ENCODE data around the gene NBPF20. TPM values are rescaled to one million over a fixed set of nuclear protein-coding genes. Genes with fewer than 3 reads are reported as not detected.
A peak's percentile ranks its signal among the peaks of the same experiment; 100 is the strongest.
"Not testable (repeated sequence)": the region's sequence is repeated elsewhere in the genome, so short reads cannot be mapped to it uniquely, and the experiment has no call there.

NBPF20 gene
- total and polyA plus RNA-seq, 2 experiments from 2014 or later, result 1.3 to 4.0 TPM

DNA sequence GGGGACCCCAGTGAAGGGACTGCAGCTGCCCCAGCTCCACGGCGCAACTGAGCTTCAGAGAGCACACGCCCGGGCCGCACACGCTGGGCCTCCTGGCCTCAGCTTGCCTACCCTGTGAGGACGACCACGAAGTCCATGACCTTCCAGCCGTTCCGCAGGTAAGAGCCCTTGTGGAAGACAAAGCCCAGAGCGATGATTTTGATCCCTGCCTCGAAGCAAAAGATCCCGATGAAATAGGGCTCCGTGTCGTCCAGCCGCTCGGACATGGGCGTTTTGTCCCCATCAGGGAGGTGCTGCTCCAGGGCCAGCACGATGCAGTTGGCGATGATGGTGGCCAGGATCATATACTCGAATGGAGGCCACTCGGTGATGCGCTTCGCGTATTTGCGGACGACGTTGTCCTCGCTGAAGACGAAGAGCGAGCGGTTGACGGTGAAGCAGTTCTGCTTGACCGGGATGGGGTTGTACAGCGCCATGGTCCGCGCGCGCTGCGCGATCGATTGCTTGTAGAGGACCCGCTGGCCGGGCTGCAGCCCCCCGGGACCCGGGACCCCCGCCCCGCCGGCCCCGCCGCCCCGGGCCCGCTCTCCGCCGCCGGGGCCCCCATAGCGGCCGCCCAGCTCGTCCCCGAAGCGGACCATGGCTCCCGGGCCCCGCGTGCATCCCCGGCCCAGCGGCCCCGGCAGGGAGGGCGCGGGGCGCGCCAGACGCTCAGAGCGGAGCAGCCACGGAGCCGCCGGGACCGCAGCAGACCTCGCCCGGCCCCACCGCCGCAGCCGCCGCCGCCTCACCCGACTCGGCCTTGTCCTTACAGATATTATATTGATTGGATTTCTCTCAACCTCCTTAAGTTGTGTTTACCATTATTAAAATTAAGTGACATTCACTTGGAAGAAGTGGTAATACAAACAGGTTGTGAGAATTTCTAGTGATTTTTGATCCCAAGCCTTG, 28.7 kb upstream of the NBPF20 start:
- TF ChIP-seq EZH2phosphoT487 (IDR thresholded peaks at IDR 0.05; ENCODE audit: low read depth, severe bottlenecking, unreplicated experiment), result peak; percentile 55
- H3K9me3 ChIP-seq (ENCODE audit: low read depth); H4K20me1 ChIP-seq (ENCODE audit: insufficient read depth, poor library complexity, severe bottlenecking); H3K9me2 ChIP-seq (replicated peaks; ENCODE audit: insufficient read depth); H3K27ac ChIP-seq; H3K4me2 ChIP-seq; H3K4me1 ChIP-seq (ENCODE audit: insufficient read depth); H3K79me2 ChIP-seq; H3K4me3 ChIP-seq; H3K36me3 ChIP-seq (replicated peaks; ENCODE audit: insufficient read depth, low read depth); H2AFZ ChIP-seq; DNase-seq (ENCODE audit: low spot score): not testable (repeated sequence)
- WGBS (ENCODE audit: low lambda C conversion rate, missing lambda C conversion rate), result 22% methylated on average over 44 of the region's 86 CpGs
- peaks cover 16% of the 10 kb centered on the region for H3K27me3 ChIP-seq

GRCh38 chr1:145452506-145452905, 27.1 kb upstream of the NBPF20 start:
- H3K27me3 ChIP-seq, result peaks cover 16% of the 10 kb centered on the region
- not testable (repeated sequence) for DNase-seq (ENCODE audit: low spot score); H2AFZ ChIP-seq; H3K36me3 ChIP-seq (replicated peaks; ENCODE audit: insufficient read depth, low read depth); H3K9me2 ChIP-seq (replicated peaks; ENCODE audit: insufficient read depth); H3K9me3 ChIP-seq (ENCODE audit: low read depth); H3K4me2 ChIP-seq; H3K4me3 ChIP-seq; H4K20me1 ChIP-seq (ENCODE audit: insufficient read depth, poor library complexity, severe bottlenecking); H3K27ac ChIP-seq; H3K79me2 ChIP-seq; H3K4me1 ChIP-seq (ENCODE audit: insufficient read depth)
- WGBS (ENCODE audit: low lambda C conversion rate, missing lambda C conversion rate), result 76% methylated on average over 4 of the region's 8 CpGs

- H2AFZ ChIP-seq; H4K20me1 ChIP-seq (ENCODE audit: insufficient read depth, poor library complexity, severe bottlenecking); H3K9me3 ChIP-seq (ENCODE audit: low read depth); H3K4me1 ChIP-seq (ENCODE audit: insufficient read depth); H3K79me2 ChIP-seq; H3K4me3 ChIP-seq; H3K27ac ChIP-seq; H3K4me2 ChIP-seq; H3K9me2 ChIP-seq (replicated peaks; ENCODE audit: insufficient read depth); H3K36me3 ChIP-seq (replicated peaks; ENCODE audit: insufficient read depth, low read depth): not testable (repeated sequence)
- WGBS (ENCODE audit: low lambda C conversion rate, missing lambda C conversion rate), result 10% methylated on average over 6 of the region's 8 CpGs
- peaks cover 16% of the 10 kb centered on the region for H3K27me3 ChIP-seq
- DNase-seq (ENCODE audit: low spot score), result peak; percentile 15
Measured at GRCh38 chr1:145451914-145452313, 26.5 kb upstream of the NBPF20 start.

GRCh38 chr1:145445219-145445618, 19.8 kb upstream of the NBPF20 start:
- not testable (repeated sequence) for H3K4me1 ChIP-seq (ENCODE audit: insufficient read depth); H3K36me3 ChIP-seq (replicated peaks; ENCODE audit: insufficient read depth, low read depth); H3K4me2 ChIP-seq; H3K27me3 ChIP-seq; H3K79me2 ChIP-seq; H3K27ac ChIP-seq; H2AFZ ChIP-seq; H3K9me2 ChIP-seq (replicated peaks; ENCODE audit: insufficient read depth); H3K9me3 ChIP-seq (ENCODE audit: low read depth); H4K20me1 ChIP-seq (ENCODE audit: insufficient read depth, poor library complexity, severe bottlenecking); DNase-seq (ENCODE audit: low spot score); H3K4me3 ChIP-seq
- 80% methylated on average over 1 of the region's 11 CpGs for WGBS (ENCODE audit: low lambda C conversion rate, missing lambda C conversion rate)

DNA sequence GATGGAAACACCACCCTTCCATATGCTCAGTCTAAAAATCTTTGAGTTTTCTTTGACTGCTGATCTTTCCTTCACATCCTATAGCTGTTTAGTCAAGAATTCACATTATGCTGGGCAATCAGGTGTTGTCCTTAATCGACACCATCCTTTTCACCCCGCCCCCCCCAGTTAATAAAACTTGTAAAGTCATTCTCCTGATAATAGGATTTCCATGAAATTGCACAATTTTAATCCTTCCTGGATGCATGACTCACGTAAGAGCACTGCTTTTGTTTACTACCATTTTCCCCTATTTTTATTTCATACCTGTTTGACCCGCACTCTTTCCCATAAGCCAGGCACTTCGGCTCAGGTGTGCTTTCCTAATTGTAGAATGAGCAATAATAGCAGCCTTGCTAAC, 16.9 kb upstream of the NBPF20 start:
- H3K4me1 ChIP-seq (ENCODE audit: insufficient read depth); H3K4me3 ChIP-seq; DNase-seq (ENCODE audit: low spot score); H3K36me3 ChIP-seq (replicated peaks; ENCODE audit: insufficient read depth, low read depth); H3K9me3 ChIP-seq (ENCODE audit: low read depth); H3K27me3 ChIP-seq; H4K20me1 ChIP-seq (ENCODE audit: insufficient read depth, poor library complexity, severe bottlenecking); H3K4me2 ChIP-seq; H2AFZ ChIP-seq; H3K27ac ChIP-seq; H3K79me2 ChIP-seq; H3K9me2 ChIP-seq (replicated peaks; ENCODE audit: insufficient read depth): not testable (repeated sequence)
- WGBS (ENCODE audit: low lambda C conversion rate, missing lambda C conversion rate), result 79% methylated on average over 5 of the region's 5 CpGs

- not testable (repeated sequence) for H3K9me2 ChIP-seq (replicated peaks; ENCODE audit: insufficient read depth)
Measured at GRCh38 chr1:145431363-145432256, 6.2 kb upstream of the NBPF20 start.

More at GRCh38 chr1:145431363-145432256, 6.2 kb upstream of the NBPF20 start:
- peaks cover 39% of the 10 kb centered on the region for H3K27me3 ChIP-seq
- not testable (repeated sequence) for H3K79me2 ChIP-seq; H3K4me3 ChIP-seq; H4K20me1 ChIP-seq (ENCODE audit: insufficient read depth, poor library complexity, severe bottlenecking); H2AFZ ChIP-seq; DNase-seq (ENCODE audit: low spot score); H3K27ac ChIP-seq; H3K9me3 ChIP-seq (ENCODE audit: low read depth); H3K36me3 ChIP-seq (replicated peaks; ENCODE audit: insufficient read depth, low read depth); H3K4me1 ChIP-seq (ENCODE audit: insufficient read depth)
- peak overlapping the region; percentile 78 for H3K4me2 ChIP-seq
- 2% methylated on average over 26 of the region's 61 CpGs for WGBS (ENCODE audit: low lambda C conversion rate, missing lambda C conversion rate)

All from hepatocyte (in vitro differentiated cells).